ENCODE measurements around the gene CCDC102B.

CCDC102B gene

GRCh38 chr18:69022426-69022825 lies 224.5 kb downstream of the CCDC102B start:
- in situ Hi-C loops (cut with MboI; ENCODE audit: low pct_unique_long_range_greater_than_20kb, low sequenced_read_pairs): no loop called here
- DNase-seq: no peak

GRCh38 chr18:69031571-69031970 lies 233.7 kb downstream of the CCDC102B start:
- in situ Hi-C loops (cut with MboI; ENCODE audit: low pct_unique_long_range_greater_than_20kb, low sequenced_read_pairs): no loop called here
- DNase-seq: no peak

DNA sequence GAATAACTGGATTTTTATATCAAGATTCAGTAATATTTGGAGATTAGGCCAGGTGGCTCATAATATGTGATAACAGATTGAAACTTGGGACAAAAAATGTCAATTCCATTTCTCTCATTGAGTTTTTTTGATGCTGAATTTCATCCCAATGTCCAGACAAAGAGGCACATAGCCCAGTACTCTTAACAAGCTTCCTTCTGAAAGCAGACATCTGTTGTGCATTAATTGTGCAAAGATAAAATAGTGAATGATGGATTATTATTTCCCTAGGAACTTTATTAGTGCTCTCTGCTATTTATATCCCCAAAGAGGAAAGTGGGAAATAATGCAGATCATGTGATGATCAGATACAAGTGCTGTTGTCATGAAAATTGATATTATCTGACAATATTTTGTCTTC lies 234.1 kb downstream of the CCDC102B start:
- no peak for DNase-seq
- in situ Hi-C loops (cut with MboI; ENCODE audit: low pct_unique_long_range_greater_than_20kb, low sequenced_read_pairs): no loop called here

GRCh38 chr18:69035756-69036155 lies 237.9 kb downstream of the CCDC102B start:
- DNase-seq: no peak

DNA sequence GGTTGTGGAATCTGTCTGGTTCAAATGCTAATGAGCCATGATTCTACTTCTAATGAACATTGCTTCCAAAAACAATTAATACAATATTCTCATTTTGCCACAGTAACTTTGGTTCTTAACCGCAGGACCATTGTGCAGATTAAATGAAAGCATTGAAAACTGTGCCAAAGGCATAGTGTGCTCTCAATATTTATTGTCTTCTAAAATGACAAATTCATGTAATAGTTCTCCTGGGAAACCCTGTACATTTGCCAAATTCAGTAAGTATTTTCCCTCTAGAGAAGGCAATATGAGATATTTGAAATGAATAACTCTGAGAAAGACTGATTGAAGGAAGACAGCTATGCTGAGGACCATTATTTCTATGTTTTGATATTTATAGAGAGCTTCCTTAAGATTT lies 246.3 kb downstream of the CCDC102B start:
- DNase-seq: no peak
- in situ Hi-C loops (cut with MboI; ENCODE audit: low pct_unique_long_range_greater_than_20kb, low sequenced_read_pairs): no loop called here

More at GRCh38 chr18:69035756-69036155, 237.9 kb downstream of the CCDC102B start:
- in situ Hi-C loops (cut with MboI; ENCODE audit: low pct_unique_long_range_greater_than_20kb, low sequenced_read_pairs): no loop called here

DNA sequence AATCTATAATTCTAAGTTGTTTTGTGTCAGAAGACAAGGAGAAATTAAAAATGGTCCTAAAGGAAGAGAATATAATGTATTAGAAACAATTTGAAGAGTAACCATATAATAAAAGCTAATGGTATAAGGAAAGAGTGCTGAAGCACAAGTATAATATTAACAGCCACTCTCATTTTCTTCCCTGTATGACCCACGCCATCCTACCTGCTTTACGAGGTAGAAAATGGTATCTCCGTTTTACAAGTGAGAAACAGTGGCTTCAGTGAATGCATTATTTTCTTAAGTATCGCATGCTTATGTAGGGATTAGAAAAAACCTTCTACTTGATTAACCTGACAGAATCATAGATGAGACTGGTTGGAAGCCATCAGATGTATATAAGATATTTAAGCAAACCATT lies 266.2 kb downstream of the CCDC102B start:
- in situ Hi-C loops (cut with MboI; ENCODE audit: low pct_unique_long_range_greater_than_20kb, low sequenced_read_pairs): no loop called here
- DNase-seq: no peak

GRCh38 chr18:69067048-69067447 lies 269.2 kb downstream of the CCDC102B start:
- in situ Hi-C loops (cut with MboI; ENCODE audit: low pct_unique_long_range_greater_than_20kb, low sequenced_read_pairs): no loop called here
- no peak for DNase-seq

DNA sequence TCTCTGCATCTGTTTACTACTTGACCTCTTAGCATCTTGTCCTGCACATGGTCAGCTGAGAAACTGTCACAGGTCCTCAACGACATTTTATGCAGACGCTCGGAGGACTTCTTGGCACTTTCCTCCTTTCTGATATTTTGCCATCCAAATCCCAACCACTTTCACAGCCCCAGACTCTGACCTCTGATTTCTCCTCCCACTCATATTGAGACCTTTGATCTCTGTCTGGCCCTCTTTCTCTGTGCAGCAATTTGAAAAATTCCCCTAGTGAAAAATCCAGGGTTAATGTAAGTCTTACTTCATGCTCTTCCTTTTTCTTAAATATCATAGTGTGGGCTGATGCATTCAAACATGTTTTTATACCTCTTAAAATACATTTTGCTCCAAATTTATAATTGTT lies 273.8 kb downstream of the CCDC102B start:
- in situ Hi-C loops (cut with MboI; ENCODE audit: low pct_unique_long_range_greater_than_20kb, low sequenced_read_pairs): no loop called here
- DNase-seq: no peak

- DNase-seq: no peak
- in situ Hi-C loops (cut with MboI; ENCODE audit: low pct_unique_long_range_greater_than_20kb, low sequenced_read_pairs): no loop called here
Observed at GRCh38 chr18:69081846-69082245, 284.0 kb downstream of the CCDC102B start.

DNA sequence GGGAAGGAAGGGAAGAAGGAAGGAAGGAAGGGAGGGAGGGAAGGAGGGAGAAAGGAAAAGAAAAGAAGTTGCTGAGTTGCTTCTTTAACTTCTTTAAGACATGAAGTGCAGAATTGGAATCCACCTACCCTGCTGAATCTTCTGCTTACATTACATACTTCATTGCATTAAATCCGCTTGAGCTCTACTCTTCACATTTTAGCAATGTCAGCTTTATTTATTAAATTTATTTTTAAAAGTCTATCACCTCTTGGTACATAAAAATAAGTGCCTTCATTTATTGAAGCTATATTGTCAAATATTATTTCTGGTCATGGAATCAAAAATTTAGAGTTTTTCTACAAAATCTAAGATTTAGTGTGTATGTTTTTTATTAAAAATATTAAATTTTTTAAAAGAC lies 284.6 kb downstream of the CCDC102B start:
- in situ Hi-C loops (cut with MboI; ENCODE audit: low pct_unique_long_range_greater_than_20kb, low sequenced_read_pairs): no loop called here

DNA sequence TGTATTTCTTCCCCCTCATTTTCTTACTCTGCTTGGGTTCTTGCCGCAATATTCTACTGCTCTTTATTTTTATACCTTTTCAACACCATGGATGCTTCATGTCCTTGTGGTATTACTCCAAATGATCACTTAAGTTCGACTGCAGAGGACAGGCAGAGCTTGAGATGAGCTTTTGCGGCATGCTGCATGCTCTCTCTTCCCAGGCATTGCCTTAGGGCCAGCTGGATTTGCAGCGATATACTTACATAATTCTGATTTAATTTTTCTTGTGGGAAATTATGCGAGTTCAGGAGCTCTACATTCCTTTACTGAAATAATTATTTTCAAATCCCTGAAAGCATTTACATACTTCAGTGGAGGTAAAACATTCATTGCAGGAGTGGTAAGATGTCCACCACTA lies 288.1 kb downstream of the CCDC102B start:
- in situ Hi-C loops (cut with MboI; ENCODE audit: low pct_unique_long_range_greater_than_20kb, low sequenced_read_pairs): no loop called here
- no peak for DNase-seq

More for the DNA sequence above, 284.6 kb downstream of the CCDC102B start:
- DNase-seq: no peak

DNA sequence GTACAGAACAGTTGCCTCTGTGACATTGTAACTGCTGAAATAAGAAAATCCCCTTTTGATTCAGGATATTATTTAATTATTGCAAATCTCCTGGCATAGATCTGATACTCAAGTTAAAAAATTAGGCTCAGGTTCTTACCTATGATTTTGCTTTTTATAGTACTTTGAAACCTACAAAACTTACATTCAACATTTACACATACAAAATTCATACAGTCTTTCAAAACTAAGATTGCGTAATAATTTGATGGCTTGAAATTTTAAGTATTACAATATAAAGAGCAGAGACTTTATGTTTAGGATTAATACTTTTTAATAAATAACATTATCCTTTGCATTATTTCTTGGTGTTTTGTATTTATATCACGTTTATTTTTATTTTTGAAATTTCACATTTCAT lies 291.1 kb downstream of the CCDC102B start:
- in situ Hi-C loops (cut with MboI; ENCODE audit: low pct_unique_long_range_greater_than_20kb, low sequenced_read_pairs): no loop called here
- no peak for DNase-seq

DNA sequence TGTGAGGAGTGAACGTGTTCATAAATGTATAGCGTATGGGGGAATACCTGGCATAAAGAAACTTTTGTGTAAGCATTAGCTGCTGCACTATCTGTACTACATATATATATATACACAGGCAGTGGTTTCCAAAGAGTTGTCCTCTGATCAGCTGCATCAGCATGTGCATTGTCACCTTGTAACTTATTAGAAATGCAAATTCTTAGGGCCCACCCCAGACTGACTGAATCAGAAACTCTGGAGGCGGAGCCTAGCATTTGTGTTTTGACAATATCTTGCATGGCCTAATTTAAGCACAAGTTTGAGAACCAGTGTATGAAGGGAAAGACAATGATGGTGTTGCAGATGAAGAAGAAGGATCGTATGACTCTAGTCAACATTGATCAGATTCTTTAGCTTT lies 299.5 kb downstream of the CCDC102B start:
- no peak for DNase-seq
- in situ Hi-C loops (cut with MboI; ENCODE audit: low pct_unique_long_range_greater_than_20kb, low sequenced_read_pairs): no loop called here

DNA sequence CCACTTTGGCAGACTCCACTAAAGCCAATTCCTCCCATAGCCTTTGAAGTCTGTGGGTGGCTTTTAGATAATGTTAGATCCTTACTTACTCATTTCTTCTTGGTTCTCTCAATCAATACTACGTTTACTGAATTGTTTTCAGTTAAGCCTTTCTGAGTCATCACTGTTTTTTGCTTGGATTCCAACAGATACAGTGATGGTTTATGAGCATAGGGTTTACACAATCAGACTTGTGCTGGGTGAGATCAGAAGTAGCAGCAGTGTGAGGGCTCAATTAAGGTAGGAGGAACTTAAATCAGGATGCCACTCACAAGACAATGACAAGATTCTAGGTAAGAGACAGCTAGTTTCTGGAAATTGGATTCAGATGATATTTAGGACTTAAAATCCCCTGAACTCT lies 305.1 kb downstream of the CCDC102B start:
- no peak for DNase-seq
- in situ Hi-C loops (cut with MboI; ENCODE audit: low pct_unique_long_range_greater_than_20kb, low sequenced_read_pairs): no loop called here
